Measurements from ENCODE around the gene PCDHB5. TPM values are rescaled to one million over a fixed set of nuclear protein-coding genes. Genes with fewer than 3 reads are reported as not detected.

PCDHB5 gene
- total RNA-seq (2012; rRNA removed) (0.18 and 0.28 TPM in 2 replicates), polyA plus RNA-seq (2012; rRNA removed) (0.32 TPM in 2 replicates), Bru-seq, nascent RNA (percentile 32 among the genes with signal in this experiment), BruChase-seq, experiment 1, labeled RNA remaining after a 6-hour chase (percentile 45 among the genes with signal in this experiment), BruChase-seq, experiment 2, labeled RNA remaining after a 2-hour chase (percentile 37 among the genes with signal in this experiment)
- 0.59 and 0.95 TPM in 2 replicates for polyA plus RNA-seq (2012; cell fraction: cytosol; rRNA removed)
- 0.26 and 0.72 TPM in 2 replicates for polyA plus RNA-seq (2012; cell fraction: nucleus; rRNA removed; ENCODE audit: low replicate concordance)
- long read RNA-seq, partial matches to known transcripts: 0 of 3 reads
- long read RNA-seq, other reads (novel, unspliced or antisense): 0 of 3 reads

- Histone ChIP-seq H2BK15ac (ENCODE audit: low read depth, low read length) (no peak within 1 kb of the TSS), H2BK5ac (ENCODE audit: low read depth, low read length, poor library complexity, severe bottlenecking) (no peak within 1 kb of the TSS), H3K56ac (ENCODE audit: extremely low read depth, insufficient read depth, low read length) (no peak within 1 kb of the TSS), H4K8ac (ENCODE audit: low read depth in 2 of 2, low read length in 2 of 2) (no peak within 1 kb of the TSS), H3K4me3 (ENCODE audit: insufficient read depth, low read depth, low read length) (peak within 1 kb of the TSS; percentile 45), H3K18ac (ENCODE audit: low read depth, low read length) (no peak within 1 kb of the TSS), H2AFZ (replicated peaks; ENCODE audit: low read length, poor library complexity) (peak within 1 kb of the TSS; percentile 40), H3K79me1 (ENCODE audit: low read depth in 1 of 2, low read length in 2 of 2) (no peaks in the 10 kb centered on the region), H4K91ac (ENCODE audit: insufficient read depth, low read depth, low read length) (no peak within 1 kb of the TSS), H3K27ac (ENCODE audit: insufficient read depth, low read length) (no peak within 1 kb of the TSS), H3K9ac (ENCODE audit: low read depth, low read length) (peak within 1 kb of the TSS; percentile 11; the same call in 1 of the 2 replicates), H2AK5ac (ENCODE audit: low read depth, low read length) (no peak within 1 kb of the TSS), H2BK120ac (ENCODE audit: low read depth, low read length) (no peak within 1 kb of the TSS), H4K5ac (ENCODE audit: low read depth, low read length) (no peak within 1 kb of the TSS), H3K36me3 (ENCODE audit: control insufficient read depth, insufficient read depth, low read length) (no peaks in the 10 kb centered on the region), H2BK20ac (ENCODE audit: low read depth, low read length) (no peak within 1 kb of the TSS), H3K23ac (ENCODE audit: low read depth, low read length) (no peak within 1 kb of the TSS), H3K9me3 (ENCODE audit: control insufficient read depth, insufficient read depth, low read length) (peaks cover 3% of the 10 kb centered on the region; the same call in 1 of the 2 replicates), H3K4me1 (ENCODE audit: control insufficient read depth, insufficient read depth, low read length) (no peaks in the 10 kb centered on the region), H2AK9ac (replicated peaks; ENCODE audit: low read depth, low read length, poor library complexity) (no peak within 1 kb of the TSS), H3K27me3 (ENCODE audit: control insufficient read depth, insufficient read depth, low read length) (no peaks in the 10 kb centered on the region), H3K14ac (replicated peaks; ENCODE audit: low read depth, low read length) (no peak within 1 kb of the TSS), H3K4ac (ENCODE audit: low read depth, low read length) (no peak within 1 kb of the TSS), H3K4me2 (ENCODE audit: low read depth, low read length) (0 out of 2 replicates have a peak within 1 kb of the TSS, but pooled peaks have one; percentile 10), H4K20me1 (ENCODE audit: insufficient read depth, low read length) (no peaks in the 10 kb centered on the region), H3K9me1 (ENCODE audit: insufficient read depth, low read length) (no peaks in the 10 kb centered on the region)
- no TSS peak for BruUV-seq (replicated peaks)
- ChIA-PET POLR2A (ENCODE audit: unreplicated experiment) (no interaction called here), CTCF (interaction anchor here (0.5 kb wide), 1 partner anchor 109 kb away, joined by 3 read pairs; no protein-coding TSS in a partner anchor)
- dilution Hi-C loops (cut with HindIII; ENCODE audit: low sequenced_read_pairs, unreplicated experiment): no loop called here
- 25% methylated on average over 18 of the region's 22 CpGs; no CpG with 5 or more reads in 1 of the 2 experiments for WGBS, 2 experiments (ENCODE audit: extremely low coverage in 2 of 2, insufficient read length in 1 of 2)
- intact Hi-C loops (cut with micrococcal nuclease): no loop called here
- ATAC-seq (ENCODE audit: low read depth) (no peak), DNase-seq (no peak)
- in situ Hi-C loops (cut with MboI; ENCODE audit: low sequenced_read_pairs): no loop called here
- peak; percentile 25; the same call in 1 of the 2 replicates for TF ChIP-seq CTCF (conservative IDR thresholded peaks at IDR 0.05; ENCODE audit: low read depth, low read length)
- no peak for TF ChIP-seq ELK1 (IDR thresholded peaks at IDR 0.05; ENCODE audit: borderline replicate concordance, low read depth, low read length)
- TF ChIP-seq RAD21 (IDR thresholded peaks at IDR 0.05; ENCODE audit: low read length): 0 out of 2 replicates have a peak, but pooled peaks have one; percentile 10
Observed at GRCh38 chr5:141135030-141135717, at the start of gene PCDHB5. Gene PCDHB5 (plus strand): TSS chr5:141135206. CDS start chr5:141135435, 229 bp downstream.
